CD1c-positive myeloid dendritic cell (primary cell): ENCODE data around the gene ARL4D.

Experiments used
- DNase-seq: peaks from one replicate; pipeline ENCODE4 v3.0.0-alpha.2; 2016; ENCODE audit errors: extremely low spot score

Gene ARL4D

GRCh38 chr17:43427362-43428043, 28.7 kb downstream of the ARL4D start:
- DNase-seq = no peak

GRCh38 chr17:43428524-43428923, 29.7 kb downstream of the ARL4D start:
- no peak for DNase-seq

GRCh38 chr17:43430936-43431713, 32.3 kb downstream of the ARL4D start:
- DNase-seq = no peak

- peak; percentile 22 for DNase-seq
Measured at GRCh38 chr17:43431714-43432523, 33.1 kb downstream of the ARL4D start.

- no peak for DNase-seq
Measured at GRCh38 chr17:43434902-43435319, 36.1 kb downstream of the ARL4D start.

GRCh38 chr17:43437756-43438155, 39.0 kb downstream of the ARL4D start:
- no peak for DNase-seq

- no peak for DNase-seq
Measured at GRCh38 chr17:43438626-43439025, 39.8 kb downstream of the ARL4D start.

GRCh38 chr17:43439041-43439440, 40.2 kb downstream of the ARL4D start:
- no peak for DNase-seq

- no peak for DNase-seq
Measured at GRCh38 chr17:43442711-43443110, 43.9 kb downstream of the ARL4D start.

- no peak for DNase-seq
Measured at GRCh38 chr17:43443381-43443780, 44.6 kb downstream of the ARL4D start.

- no peak for DNase-seq
Measured at GRCh38 chr17:43444223-43445008, 45.6 kb downstream of the ARL4D start.

- no peak for DNase-seq
Measured at GRCh38 chr17:43445009-43445589, 46.3 kb downstream of the ARL4D start.

GRCh38 chr17:43446773-43447172, 48.0 kb downstream of the ARL4D start:
- no peak for DNase-seq

- no peak for DNase-seq
Measured at GRCh38 chr17:43448720-43449469, 50.1 kb downstream of the ARL4D start.

GRCh38 chr17:43449470-43450248, 50.9 kb downstream of the ARL4D start:
- DNase-seq = no peak
